CD4-positive, alpha-beta T cell treated with Interleukin-12 subunit alpha and Interleukin-12 subunit beta, for 1 hour (primary cell): Measurements from ENCODE around the gene ADAM10.
"Not testable (repeated sequence)": the region's sequence is repeated elsewhere in the genome, so short reads cannot be mapped to it uniquely, and the experiment has no call there.

Experiments
- DNase-seq: peaks from one replicate; pipeline ENCODE4 v3.0.0-alpha.2; 2020

ADAM10 gene

DNA sequence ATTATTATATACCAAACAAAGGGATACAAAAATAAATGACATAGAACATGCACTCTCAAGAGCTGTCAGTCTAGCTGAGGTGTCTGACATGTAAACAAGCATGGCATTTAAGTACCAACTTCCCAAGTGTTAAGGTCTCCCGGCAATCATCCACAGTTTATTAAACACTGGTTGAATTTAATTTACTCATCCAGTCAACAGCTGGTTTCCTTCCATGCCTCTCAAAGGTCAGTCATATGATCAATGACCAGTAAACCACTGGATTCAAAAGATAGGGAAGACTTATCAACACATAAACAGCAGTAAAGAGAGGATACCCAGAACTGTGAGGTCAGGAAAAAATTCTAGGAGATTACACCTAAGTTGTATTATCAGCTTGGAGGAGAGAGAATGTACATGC lies 80.4 kb downstream of the ADAM10 start:
- no peak for DNase-seq

DNA sequence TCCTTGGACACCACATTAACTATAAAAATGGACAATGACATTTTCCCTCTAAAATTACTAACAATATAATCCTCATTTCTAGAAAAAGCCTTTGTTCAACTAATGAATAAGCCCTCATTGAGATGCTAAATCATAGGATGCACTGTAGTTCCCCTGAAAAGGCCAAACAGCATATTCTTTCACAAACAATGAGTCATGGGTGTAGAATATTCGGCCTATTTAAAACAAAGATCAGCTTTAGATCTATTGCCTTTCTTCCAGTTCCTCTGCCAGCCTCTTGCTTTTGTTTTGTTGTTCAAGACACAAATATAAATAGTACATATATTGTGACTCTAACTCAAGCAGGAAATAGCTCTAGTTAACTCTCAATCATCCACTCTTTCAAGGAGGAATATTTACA lies 82.5 kb downstream of the ADAM10 start:
- no peak for DNase-seq

DNA sequence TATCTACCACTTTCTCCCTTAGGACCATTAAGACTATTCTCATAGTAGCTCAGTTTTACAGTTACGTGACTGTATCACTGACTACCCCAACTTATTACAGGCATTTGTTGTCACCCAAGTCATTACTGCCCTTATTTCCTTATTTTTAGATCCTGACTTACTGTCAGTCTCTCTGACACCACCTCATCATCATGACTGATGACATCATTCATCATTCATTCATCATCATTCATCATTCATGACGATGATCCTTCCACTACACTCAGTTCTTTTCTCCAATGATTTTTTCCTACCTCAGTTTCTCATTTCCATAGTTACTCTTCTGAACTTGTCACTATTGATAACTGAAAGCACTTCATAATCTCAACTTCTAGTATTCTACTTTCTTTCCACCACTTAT lies 83.8 kb downstream of the ADAM10 start:
- DNase-seq, result no peak

DNA sequence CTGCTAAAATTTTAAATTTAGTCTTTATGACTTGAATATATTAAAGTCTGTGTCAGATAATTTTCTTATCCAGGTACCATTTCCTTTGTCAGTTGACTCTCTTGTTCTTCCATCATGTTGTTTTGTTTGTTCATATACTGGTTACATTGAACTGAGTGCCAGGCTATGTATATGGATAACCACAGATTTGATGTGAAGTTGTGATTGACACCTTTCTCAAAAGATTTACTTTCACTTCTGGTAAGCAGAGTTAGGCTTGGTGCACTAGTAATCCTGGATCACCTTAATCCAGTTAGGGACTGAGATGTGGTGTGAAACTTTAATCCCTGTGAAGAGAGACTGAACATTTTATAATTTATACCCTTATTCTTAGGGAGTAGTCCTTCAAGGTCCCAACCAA lies 99.4 kb downstream of the ADAM10 start:
- DNase-seq, result no peak

DNA sequence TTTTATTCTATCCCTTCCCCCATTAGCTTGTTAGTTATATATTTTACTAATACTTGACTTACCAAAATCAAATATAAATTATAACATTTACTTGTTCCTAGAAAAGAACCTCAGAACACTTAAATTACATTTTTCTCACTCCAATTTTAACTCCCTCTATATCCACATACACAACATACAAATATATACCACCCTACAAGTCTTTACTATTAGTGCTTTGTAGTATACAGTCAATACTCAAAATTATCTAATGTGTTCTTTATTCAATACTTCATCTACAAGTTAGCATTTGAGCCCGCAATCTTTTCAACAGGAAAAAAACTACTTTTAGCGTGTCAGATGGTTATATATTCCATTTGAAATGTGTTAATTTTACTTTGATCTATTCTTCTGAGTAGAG lies 100.3 kb downstream of the ADAM10 start:
- no peak for DNase-seq

DNA sequence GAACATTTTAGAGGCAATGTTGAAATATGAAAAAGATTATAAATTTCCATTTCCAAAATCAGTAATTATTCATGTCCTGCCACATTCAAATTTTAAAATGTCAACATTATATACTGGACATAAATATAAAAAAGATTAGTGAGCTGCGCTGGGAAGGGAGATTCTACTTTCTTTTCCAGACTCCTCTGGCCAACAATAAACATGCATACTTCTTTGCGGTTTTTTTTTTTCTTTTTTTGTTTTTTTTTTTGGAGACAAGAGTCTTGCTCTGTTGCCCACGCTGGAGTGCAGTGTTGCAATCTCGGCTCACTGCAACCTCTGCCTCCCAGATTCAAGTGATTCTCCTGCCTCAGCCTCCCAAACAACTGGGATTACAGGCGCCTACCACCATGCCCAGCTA lies 105.5 kb downstream of the ADAM10 start:
- DNase-seq, result no peak

DNA sequence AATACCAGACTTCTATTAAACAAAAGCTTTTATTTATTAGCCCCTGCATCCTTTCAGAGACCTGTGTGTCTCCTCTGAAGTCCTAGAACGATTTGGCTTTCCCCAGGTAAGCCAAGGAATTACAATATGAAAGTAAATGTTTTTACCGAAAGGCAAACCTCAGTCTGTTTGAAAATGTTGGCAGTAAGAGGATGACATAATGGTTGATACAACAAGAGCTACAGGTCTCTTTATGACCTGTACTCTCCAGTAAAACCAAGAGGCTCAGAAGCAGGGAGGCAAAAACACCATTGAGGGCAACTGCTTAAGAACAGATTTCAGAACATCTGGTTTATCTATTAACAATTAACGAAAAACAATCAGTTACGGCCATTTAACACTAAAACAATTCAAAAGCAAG lies 107.8 kb downstream of the ADAM10 start:
- no peak for DNase-seq

DNA sequence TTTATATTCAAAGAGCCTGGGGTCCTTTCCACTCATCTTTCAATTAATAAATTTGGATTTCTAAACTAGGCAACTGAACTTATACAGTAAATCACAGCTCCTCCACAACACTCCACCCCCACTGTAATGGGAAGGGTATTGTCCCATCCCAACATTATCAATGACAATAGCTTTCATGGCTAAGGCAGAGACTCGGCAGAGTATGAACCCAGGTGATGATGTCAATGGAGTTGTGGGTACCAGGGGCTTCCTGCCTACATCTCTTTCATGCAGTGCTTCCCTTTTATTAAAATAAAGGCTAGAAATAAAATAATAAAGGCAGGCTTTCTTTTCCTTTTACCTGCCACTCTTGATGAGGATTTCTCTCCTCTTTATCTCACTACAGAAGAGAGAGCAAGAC lies 109.5 kb downstream of the ADAM10 start:
- no peak for DNase-seq

DNA sequence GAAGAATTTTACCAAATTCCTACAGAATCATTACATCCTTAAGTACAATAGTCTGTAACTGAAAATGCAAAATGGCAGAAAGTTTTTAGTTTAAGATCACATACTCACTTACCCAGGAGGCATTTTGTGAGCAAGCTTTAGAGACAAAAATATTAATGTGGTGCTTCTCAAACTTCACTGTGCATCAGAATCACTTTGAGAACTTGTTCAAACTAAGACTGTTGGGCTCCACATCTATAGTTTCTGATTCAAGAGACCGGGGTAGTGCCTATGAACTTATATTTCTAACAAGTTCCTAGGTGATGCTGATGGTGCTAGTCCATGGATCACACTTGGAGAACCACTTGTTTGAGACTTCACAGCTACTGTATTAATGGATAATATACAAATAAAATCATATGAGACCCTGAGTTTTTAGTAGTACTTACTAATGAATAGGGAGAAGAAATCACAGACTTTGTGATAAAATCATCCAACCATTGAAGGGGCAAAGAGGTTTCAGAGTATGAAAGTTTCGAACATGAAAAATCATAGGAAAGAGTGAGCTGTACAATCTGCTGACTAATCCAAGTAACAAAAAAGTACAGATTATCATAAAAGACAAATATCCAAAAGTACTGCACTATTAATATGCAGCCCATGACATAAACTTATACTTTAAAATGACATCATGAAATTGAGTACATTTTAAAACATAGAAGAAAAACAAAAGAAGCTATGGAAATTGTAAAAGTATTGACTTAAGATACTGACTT lies 110.3 kb downstream of the ADAM10 start:
- no peak for DNase-seq

DNA sequence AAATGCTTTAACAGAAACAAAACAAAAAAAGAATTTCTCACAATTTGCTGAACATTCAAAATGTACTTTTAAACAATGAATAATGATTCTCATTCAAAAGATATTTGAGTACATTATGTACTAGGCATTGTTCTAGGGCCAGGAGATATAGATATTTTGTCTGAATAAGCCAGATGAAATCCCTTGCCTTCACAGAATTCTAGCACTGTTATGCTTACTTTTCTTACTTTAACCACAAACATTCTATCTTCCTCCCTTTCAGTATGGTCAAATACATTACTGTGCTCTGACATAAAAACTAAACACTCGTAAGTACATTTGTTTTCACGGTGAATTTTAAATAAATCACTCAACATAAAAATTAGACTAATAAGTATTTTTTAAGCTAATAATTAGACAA lies 116.7 kb downstream of the ADAM10 start:
- DNase-seq, result no peak

DNA sequence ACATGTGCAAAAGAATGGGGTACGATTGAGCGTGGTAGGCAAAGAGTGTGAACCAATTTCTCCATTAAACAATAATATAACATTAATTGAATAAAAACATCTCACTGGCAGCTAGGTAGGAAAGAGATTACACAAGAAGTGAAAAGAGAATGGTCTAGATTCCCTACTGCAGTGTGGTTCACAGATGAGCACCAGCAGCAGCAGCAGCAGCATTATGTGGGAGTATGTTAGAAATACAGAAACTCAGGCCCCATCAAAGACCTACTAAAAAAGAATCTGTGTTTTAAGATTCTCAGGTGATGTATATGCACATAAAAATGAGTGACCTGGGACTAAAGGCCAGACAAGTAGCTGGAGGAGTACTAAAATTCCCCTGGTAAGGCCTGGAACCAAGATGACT lies 118.2 kb downstream of the ADAM10 start:
- no peak for DNase-seq

DNA sequence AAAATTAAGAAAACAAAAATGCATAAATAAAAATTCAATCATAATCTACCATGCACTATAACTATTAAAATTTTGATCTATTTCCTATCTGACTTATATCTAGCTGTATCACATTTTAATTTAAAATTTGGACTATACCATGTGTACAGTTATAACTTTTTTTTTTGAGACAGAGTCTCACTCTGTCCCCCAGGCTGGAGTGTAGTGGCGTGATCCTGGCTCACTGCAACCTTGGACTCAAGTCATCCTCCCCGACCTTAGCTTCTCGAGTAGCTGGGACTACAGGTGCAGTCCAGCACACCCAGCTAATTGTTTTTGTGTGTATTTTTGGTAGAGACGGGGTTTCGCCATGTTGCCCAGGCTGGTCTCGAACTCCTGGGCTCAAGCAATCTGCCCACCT lies 119.9 kb downstream of the ADAM10 start:
- DNase-seq, result no peak

DNA sequence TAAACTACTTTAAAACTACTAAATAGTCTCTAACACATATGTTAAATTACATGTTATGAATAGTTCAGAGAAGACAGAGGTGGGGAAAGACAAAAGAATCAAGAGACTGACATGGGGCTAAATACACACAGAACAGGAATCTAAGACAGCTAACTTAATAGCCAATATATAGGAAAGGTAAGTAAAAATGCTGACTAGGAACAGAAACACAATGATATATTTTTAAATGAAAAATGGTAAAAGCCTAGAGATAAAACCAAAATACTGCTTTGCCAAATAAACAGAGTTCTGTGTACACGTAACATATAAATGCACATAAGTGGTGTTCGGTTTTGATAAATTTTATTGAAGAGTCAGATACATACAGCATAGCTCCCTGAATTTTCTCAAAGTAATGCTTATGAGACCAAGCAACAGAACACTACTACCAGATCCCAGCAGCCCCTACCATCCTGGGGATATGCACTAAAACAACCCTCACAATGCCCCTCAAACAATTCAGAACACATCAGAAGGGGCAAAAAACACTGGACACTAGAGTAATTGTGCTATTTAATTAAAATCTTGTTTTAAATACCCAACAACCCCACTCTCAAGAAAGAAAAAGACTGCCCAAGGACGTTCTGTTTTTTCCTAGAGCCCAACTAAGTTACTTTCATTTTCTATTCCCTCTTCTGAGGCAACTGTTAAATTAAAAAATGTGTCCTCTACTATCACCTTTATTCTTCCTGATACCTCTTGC lies 121.1 kb downstream of the ADAM10 start:
- DNase-seq, result peak; percentile 34

DNA sequence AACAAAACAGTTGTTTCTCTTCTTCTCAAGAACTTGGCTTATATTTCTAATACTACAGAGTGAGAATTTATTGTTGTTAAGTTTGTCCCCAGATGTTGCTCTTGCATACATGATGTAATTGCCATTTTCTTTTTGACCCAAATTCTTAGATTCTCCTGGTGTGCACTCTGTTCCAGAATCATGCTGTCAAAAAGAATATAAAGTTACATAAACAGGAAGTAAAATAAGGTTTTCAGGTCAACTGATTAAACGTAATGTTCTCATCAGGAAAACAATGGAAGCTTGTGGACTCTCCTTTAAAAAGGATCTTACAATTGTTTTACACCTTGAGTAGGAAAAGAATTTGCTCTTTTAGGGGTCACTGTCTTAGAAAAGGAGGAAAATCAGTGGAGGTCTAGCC lies 121.8 kb downstream of the ADAM10 start:
- peak; percentile 30 for DNase-seq

DNA sequence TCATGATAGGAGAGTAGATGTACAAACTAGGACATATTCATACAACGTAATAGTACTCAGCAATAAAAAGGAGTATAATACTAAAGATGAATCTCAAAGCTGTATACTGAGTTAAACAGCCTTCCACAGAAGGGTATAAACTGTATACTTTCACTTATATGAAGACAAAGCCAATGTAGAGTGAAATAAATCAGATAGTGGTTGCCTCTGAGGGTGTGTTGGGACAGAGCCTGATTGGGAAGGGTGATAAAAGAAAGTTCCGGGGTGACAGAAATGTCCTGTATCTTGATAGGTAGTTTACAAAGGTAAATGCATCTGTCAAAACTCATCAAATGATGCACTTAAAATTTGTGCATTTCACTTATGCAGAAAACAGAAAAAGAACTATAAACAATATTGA lies 122.5 kb downstream of the ADAM10 start:
- peak; percentile 15 for DNase-seq

DNA sequence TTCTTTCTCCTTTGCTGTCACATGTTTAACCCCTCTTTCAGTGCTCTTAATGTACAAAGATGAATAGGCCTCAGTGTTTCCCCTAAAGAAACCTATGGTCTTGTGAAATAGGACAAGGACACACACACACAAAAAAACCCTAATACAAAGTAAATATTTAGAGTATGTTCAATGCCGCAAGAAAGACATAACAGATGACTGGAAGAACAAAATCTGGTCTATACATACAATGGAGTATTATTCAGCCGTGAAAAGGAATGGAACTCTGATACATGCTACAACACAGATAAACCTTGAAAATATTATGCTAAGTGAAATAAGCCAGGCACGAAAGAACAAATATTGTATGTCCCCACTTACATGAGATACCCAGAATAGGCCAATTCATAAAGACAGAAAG lies 123.1 kb downstream of the ADAM10 start:
- DNase-seq, result no peak

DNA sequence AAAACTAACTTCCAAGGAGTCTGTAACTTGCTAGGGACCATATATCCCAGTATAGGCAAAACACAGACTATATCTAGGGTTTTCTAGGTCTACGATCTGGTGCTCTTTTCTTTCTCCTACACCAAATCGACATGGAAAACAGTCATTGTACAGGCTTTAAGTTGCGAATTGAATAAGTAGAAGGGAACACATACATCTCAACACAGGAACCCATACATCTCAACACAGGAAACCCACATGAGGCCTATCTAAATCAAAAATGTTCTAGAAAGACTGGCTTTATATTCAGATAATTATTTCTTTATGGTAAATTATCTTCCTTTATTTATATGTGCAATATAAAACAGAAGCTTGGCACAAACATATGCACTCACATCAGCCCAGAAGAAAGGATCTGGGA lies 126.6 kb downstream of the ADAM10 start:
- no peak for DNase-seq

DNA sequence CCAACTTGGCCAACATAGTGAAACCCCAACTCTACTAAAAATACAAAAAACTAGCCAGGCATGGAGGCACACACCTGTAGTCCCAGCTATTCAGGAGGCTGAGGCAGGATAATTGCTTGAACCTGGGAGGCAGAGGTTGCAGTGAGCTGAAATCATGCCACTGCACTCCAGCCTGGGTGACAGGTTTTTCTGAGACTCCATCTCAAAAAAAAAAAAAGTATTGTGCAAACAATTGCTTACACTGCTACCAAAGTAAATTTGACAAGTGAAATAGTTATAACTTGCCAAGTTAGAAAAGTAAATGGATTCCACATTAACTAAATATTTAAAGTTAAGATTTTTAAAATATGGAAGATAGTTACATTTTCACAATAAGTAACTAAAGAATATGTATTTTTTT lies 129.2 kb downstream of the ADAM10 start:
- not testable (repeated sequence) for DNase-seq

DNA sequence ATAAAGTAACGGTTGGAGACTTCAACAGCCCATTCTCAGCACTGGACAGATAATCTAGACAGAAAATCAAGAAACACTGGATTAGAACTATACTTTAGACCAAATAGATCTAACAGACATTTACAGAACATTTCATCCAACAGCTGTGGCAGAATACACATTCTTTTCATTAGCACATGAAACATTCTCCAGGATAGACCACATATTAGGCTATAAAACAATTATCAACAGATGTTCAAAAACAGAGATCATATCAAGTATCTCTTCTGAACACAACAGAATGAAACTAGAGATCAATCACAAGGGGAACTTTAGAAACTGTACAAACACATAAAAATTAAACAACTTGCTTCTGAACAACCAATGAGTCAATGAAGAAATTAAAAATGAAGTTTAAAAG lies 133.3 kb downstream of the ADAM10 start:
- no peak for DNase-seq

DNA sequence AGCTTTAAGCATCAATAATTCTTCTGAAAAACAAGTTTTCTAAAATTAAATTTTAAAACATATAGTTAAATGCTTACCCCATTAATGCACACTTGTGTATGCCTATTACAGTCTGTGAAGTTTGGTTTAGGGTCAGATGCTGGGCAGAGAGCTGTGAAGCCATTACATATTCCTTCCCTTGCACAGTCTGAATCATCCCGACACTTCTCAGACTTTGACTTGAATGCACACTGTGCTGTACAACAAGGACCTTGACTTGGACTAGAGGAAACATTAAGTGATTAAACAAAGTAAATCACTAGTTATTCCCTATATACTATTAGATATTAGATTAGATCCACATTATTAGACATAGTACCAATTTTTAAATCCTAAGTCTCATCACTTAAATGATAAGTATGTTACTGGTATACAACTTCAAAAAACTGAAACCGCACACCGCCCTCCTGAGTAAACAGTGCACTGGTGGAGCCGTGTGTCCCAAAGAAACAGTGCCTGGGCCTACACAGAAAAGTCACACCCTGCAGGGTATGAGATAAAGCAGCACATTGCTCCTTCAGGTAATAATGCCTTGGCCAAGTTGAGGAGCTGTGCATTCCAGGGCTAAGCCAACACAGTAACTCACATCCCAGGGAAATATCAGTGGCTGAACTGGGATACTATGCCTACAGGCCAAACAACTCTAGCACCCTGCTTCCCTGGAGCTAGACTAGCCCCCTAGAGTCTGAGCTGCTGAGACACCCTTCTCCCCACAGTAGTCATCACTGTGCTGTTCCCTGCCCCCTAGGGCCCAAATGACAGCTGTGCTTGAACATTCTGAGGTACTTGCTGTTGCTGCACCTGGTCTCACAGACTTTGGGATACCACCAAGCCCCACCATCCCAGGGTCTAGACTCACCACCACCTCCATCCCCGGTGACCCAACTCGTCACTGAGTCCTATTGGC lies 137.5 kb downstream of the ADAM10 start:
- no peak for DNase-seq

DNA sequence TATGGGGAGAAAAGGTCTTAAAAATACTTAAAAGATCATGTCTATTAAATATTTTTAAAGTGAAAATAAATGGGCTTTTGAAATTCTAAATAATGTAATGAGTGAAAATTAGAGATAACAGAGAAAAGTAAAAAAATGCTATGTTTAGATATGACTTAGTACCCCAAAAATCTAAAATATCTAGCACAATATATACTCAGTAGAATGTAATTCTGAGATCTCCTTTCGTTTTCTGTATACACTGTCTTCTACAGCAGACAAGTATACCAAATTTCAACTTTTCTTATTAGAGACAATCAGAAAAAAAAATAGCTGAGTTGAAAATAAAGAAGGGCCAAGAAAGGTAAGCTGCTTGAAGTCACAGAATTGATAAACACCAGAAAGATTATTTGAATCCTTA lies 140.8 kb downstream of the ADAM10 start:
- DNase-seq, result no peak

DNA sequence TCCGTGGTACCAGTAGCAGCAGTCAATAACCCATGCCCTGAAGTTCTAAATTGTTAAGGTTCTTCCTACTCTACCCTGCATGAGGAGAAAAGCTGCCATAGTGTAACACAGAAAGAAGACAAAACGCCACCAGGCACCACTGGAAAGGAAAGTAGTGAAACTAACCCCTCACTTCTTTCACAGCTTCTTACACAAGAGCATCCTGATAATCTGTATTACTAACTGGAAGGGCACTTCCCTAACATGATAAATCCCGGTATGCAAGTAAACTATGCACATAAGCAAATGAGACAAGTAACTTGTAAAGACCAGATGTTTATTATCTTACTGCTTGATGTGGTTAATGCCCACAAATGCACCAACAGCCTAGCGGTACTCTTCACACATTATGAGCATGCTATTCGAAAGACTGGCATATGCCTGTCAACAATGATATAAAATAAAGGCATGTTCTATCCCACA lies 141.3 kb downstream of the ADAM10 start:
- peak; percentile 36 for DNase-seq

DNA sequence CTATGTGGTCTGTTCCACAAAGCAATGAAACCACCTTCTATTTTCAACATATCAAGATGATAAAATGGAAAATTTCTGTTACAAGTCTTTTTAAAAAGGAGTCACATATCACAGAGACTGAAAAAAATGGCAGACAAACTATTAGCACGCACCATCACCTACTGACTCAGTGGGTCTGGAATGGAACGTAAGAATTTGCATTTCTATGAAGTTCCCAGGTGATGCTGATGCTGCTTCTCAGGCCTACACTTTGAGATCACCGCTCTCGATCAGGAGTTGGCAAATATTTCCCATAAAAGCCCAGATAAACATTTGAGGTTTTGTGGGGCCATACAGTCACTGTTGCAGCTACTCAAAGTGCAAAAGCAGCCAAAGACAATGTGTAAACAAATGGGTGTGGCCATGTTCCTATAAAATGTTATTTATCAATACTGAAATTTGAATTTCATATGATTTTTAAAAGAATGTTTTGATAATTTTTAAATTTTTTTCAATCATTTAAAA lies 142.9 kb downstream of the ADAM10 start:
- no peak for DNase-seq
